Measurements from ENCODE around the gene SLC6A4.

Gene SLC6A4

GRCh38 chr17:30241051-30241450 is 5.6 kb upstream of the SLC6A4 start:
- Histone ChIP-seq H4K20me1 (ENCODE audit: control insufficient read depth, insufficient read depth, low read depth, low read length) (no peaks in the 10 kb centered on the region; the same call in 1 of the 2 replicates), H3K9me3 (ENCODE audit: control insufficient read depth, insufficient read depth, low read length) (no peaks in the 10 kb centered on the region), H3K27ac (ENCODE audit: low read depth, low read length) (no peak overlapping the region), H3F3A (ENCODE audit: control insufficient read depth, insufficient read depth) (peaks cover 3% of the 10 kb centered on the region; the same call in 1 of the 2 replicates), H3K79me2 (ENCODE audit: control insufficient read depth, low read length) (no peaks in the 10 kb centered on the region), H3K4me3 (ENCODE audit: low read length) (no peak overlapping the region), H3K27me3 (ENCODE audit: control insufficient read depth, low read length) (peaks cover 12% of the 10 kb centered on the region), H3K4me2 (ENCODE audit: low read length) (no peak overlapping the region), H3K9me2 (replicated peaks; ENCODE audit: control insufficient read depth, low read length) (no peaks in the 10 kb centered on the region), H3K36me3 (ENCODE audit: control insufficient read depth, low read length) (no peaks in the 10 kb centered on the region), H3K4me1 (ENCODE audit: control insufficient read depth, low read length) (no peaks in the 10 kb centered on the region)
- TF ChIP-seq, protein P1, sequence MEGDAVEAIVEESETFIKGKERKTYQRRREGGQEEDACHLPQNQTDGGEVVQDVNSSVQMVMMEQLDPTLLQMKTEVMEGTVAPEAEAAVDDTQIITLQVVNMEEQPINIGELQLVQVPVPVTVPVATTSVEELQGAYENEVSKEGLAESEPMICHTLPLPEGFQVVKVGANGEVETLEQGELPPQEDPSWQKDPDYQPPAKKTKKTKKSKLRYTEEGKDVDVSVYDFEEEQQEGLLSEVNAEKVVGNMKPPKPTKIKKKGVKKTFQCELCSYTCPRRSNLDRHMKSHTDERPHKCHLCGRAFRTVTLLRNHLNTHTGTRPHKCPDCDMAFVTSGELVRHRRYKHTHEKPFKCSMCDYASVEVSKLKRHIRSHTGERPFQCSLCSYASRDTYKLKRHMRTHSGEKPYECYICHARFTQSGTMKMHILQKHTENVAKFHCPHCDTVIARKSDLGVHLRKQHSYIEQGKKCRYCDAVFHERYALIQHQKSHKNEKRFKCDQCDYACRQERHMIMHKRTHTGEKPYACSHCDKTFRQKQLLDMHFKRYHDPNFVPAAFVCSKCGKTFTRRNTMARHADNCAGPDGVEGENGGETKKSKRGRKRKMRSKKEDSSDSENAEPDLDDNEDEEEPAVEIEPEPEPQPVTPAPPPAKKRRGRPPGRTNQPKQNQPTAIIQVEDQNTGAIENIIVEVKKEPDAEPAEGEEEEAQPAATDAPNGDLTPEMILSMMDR (IDR thresholded peaks at IDR 0.05; ENCODE audit: low read depth, low read length, poor library complexity, severe bottlenecking): no peak
- TF ChIP-seq EZH2phosphoT487 (IDR thresholded peaks at IDR 0.05; ENCODE audit: borderline replicate concordance, low read length): no peak

GRCh38 chr17:30240177-30240576 is 4.7 kb upstream of the SLC6A4 start:
- Histone ChIP-seq H3K36me3 (ENCODE audit: control insufficient read depth, low read length) (no peaks in the 10 kb centered on the region), H3K4me1 (ENCODE audit: control insufficient read depth, low read length) (no peaks in the 10 kb centered on the region), H3K9me3 (ENCODE audit: control insufficient read depth, insufficient read depth, low read length) (no peaks in the 10 kb centered on the region), H4K20me1 (ENCODE audit: control insufficient read depth, insufficient read depth, low read depth, low read length) (no peaks in the 10 kb centered on the region; the same call in 1 of the 2 replicates), H3K27ac (ENCODE audit: low read depth, low read length) (no peak overlapping the region), H3F3A (ENCODE audit: control insufficient read depth, insufficient read depth) (no peaks in the 10 kb centered on the region), H3K4me3 (ENCODE audit: low read length) (no peak overlapping the region), H3K79me2 (ENCODE audit: control insufficient read depth, low read length) (no peaks in the 10 kb centered on the region), H3K9me2 (replicated peaks; ENCODE audit: control insufficient read depth, low read length) (no peaks in the 10 kb centered on the region), H3K27me3 (ENCODE audit: control insufficient read depth, low read length) (peaks cover 20% of the 10 kb centered on the region), H3K4me2 (ENCODE audit: low read length) (no peak overlapping the region)
- TF ChIP-seq, protein P1 (IDR thresholded peaks at IDR 0.05; ENCODE audit: low read depth, low read length, poor library complexity, severe bottlenecking): no peak
- TF ChIP-seq EZH2phosphoT487 (IDR thresholded peaks at IDR 0.05; ENCODE audit: borderline replicate concordance, low read length): no peak

GRCh38 chr17:30239089-30239462 is 3.6 kb upstream of the SLC6A4 start:
- TF ChIP-seq, protein P1 (IDR thresholded peaks at IDR 0.05; ENCODE audit: low read depth, low read length, poor library complexity, severe bottlenecking): no peak
- TF ChIP-seq EZH2phosphoT487 (IDR thresholded peaks at IDR 0.05; ENCODE audit: borderline replicate concordance, low read length): no peak
- Histone ChIP-seq H4K20me1 (ENCODE audit: control insufficient read depth, insufficient read depth, low read depth, low read length) (no peaks in the 10 kb centered on the region; the same call in 1 of the 2 replicates), H3K9me2 (replicated peaks; ENCODE audit: control insufficient read depth, low read length) (no peaks in the 10 kb centered on the region), H3K9me3 (ENCODE audit: control insufficient read depth, insufficient read depth, low read length) (no peaks in the 10 kb centered on the region), H3K4me2 (ENCODE audit: low read length) (no peak overlapping the region), H3K4me1 (ENCODE audit: control insufficient read depth, low read length) (no peaks in the 10 kb centered on the region), H3K79me2 (ENCODE audit: control insufficient read depth, low read length) (no peaks in the 10 kb centered on the region), H3K36me3 (ENCODE audit: control insufficient read depth, low read length) (no peaks in the 10 kb centered on the region), H3K4me3 (ENCODE audit: low read length) (no peak overlapping the region), H3K27ac (ENCODE audit: low read depth, low read length) (no peak overlapping the region), H3F3A (ENCODE audit: control insufficient read depth, insufficient read depth) (no peaks in the 10 kb centered on the region), H3K27me3 (ENCODE audit: control insufficient read depth, low read length) (peaks cover 31% of the 10 kb centered on the region)
